NCI-H748 (cell line): ENCODE results near the gene RNF103.
"Not testable (repeated sequence)": the region's sequence is repeated elsewhere in the genome, so short reads cannot be mapped to it uniquely, and the experiment has no call there.

Experiments used
- DNase-seq: peaks from one replicate; lab custom pipeline; 2025; ENCODE audit not compliant: unreplicated experiment; lab: John Stamatoyannopoulos, UW

Gene RNF103

GRCh38 chr2:86627550-86627949 is 3.9 kb upstream of the RNF103 start:
- DNase-seq = no peak

GRCh38 chr2:86625096-86625495 is 1.4 kb upstream of the RNF103 start:
- no peak for DNase-seq

GRCh38 chr2:86624267-86624547 is 542 bp upstream of the RNF103 start:
- DNase-seq = peak; percentile 9

- peak; percentile 51 for DNase-seq
Observed at GRCh38 chr2:86623043-86623493, 597 bp downstream of the RNF103 start.

- peak; percentile 51 for DNase-seq
Observed at GRCh38 chr2:86622519-86623042, 1.1 kb downstream of the RNF103 start.

GRCh38 chr2:86621280-86621943 is 2.3 kb downstream of the RNF103 start:
- DNase-seq = no peak

GRCh38 chr2:86617738-86618137 is 5.9 kb downstream of the RNF103 start:
- no peak for DNase-seq

- no peak for DNase-seq
Observed at GRCh38 chr2:86617153-86617552, 6.5 kb downstream of the RNF103 start.

GRCh38 chr2:86616502-86616901 is 7.2 kb downstream of the RNF103 start:
- no peak for DNase-seq

GRCh38 chr2:86615596-86615995 is 8.1 kb downstream of the RNF103 start:
- no peak for DNase-seq

- no peak for DNase-seq
Observed at GRCh38 chr2:86613515-86613914, 10.2 kb downstream of the RNF103 start.

GRCh38 chr2:86610871-86611270 is 12.8 kb downstream of the RNF103 start:
- DNase-seq = no peak

- DNase-seq = no peak
Observed at GRCh38 chr2:86608832-86609410, 14.7 kb downstream of the RNF103 start.

GRCh38 chr2:86603905-86604304 is 19.8 kb downstream of the RNF103 start:
- no peak for DNase-seq

- DNase-seq = no peak
Observed at GRCh38 chr2:86598966-86599365, 24.7 kb downstream of the RNF103 start.

GRCh38 chr2:86596118-86596517 is 27.5 kb downstream of the RNF103 start:
- DNase-seq = no peak

GRCh38 chr2:86593266-86593665 is 30.4 kb downstream of the RNF103 start:
- DNase-seq = no peak

- no peak for DNase-seq
Observed at GRCh38 chr2:86592547-86593230, 31.0 kb downstream of the RNF103 start.

- not testable (repeated sequence) for DNase-seq
Observed at GRCh38 chr2:86589701-86590100, 34.0 kb downstream of the RNF103 start.

GRCh38 chr2:86584151-86584913 is 39.3 kb downstream of the RNF103 start:
- DNase-seq = no peak

- no peak for DNase-seq
Observed at GRCh38 chr2:86580560-86580959, 43.1 kb downstream of the RNF103 start.
